Measurements from ENCODE around the gene MFSD12.

DNA sequence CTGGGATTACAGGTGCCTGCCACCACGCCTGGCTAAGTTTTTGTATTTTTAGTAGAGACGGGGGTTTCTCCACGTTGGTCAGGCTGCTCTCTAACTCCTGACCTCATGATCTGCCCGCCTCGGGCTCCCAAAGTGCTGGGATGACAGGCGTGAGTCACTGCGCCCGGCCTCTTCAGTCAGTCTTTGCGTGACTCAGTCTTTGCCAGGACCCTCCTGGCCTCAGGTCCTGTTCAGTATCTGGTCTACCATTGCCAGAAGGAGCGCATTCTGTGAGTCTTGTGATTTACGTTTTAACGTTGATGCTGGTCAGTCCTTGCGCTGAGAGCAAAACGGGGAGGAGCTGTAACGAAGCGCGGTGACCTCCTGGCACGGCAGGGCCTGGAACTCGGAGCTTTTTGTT, 7.8 kb upstream of the MFSD12 start:
- TF ChIP-seq, protein P1, sequence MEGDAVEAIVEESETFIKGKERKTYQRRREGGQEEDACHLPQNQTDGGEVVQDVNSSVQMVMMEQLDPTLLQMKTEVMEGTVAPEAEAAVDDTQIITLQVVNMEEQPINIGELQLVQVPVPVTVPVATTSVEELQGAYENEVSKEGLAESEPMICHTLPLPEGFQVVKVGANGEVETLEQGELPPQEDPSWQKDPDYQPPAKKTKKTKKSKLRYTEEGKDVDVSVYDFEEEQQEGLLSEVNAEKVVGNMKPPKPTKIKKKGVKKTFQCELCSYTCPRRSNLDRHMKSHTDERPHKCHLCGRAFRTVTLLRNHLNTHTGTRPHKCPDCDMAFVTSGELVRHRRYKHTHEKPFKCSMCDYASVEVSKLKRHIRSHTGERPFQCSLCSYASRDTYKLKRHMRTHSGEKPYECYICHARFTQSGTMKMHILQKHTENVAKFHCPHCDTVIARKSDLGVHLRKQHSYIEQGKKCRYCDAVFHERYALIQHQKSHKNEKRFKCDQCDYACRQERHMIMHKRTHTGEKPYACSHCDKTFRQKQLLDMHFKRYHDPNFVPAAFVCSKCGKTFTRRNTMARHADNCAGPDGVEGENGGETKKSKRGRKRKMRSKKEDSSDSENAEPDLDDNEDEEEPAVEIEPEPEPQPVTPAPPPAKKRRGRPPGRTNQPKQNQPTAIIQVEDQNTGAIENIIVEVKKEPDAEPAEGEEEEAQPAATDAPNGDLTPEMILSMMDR (tag by site-specific recombination; IDR thresholded peaks at IDR 0.05) = no peak
- TF ChIP-seq SP3 (tag by site-specific recombination; IDR thresholded peaks at IDR 0.05) (no peak), ZNF214 (tag by site-specific recombination; IDR thresholded peaks at IDR 0.05; ENCODE audit: borderline replicate concordance) (no peak), KLF9 (tag by site-specific recombination; IDR thresholded peaks at IDR 0.05; ENCODE audit: low read depth) (no peak), ZNF677 (tag by site-specific recombination; IDR thresholded peaks at IDR 0.05) (no peak), ZNF23 (tag by site-specific recombination; IDR thresholded peaks at IDR 0.05; ENCODE audit: borderline replicate concordance) (no peak), ZNF140 (tag by site-specific recombination; IDR thresholded peaks at IDR 0.05) (no peak)

Data from HEK293 (cell line).